Measurements from ENCODE around the gene FBXO31.

DNA sequence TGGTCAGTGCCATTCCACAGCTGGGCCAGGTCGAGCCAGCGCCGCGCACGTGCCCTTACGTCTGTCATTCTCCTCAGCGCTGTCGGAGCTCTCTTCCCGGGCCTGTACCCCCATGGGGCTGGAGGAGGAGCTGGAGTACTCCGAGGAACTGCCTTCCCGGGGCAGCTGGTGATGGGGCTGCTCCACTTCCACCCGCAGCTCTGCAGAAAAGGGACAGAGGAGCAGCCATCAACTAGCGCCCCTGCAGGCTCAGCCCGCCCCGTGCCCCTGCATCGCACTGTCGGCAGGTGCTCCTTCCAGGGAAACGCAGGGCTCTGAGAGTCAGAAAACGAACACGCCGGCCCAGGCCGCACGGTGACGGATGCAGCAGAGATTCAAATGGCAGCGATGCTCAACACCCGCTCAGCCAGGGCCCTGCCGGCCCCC lies 29.4 kb upstream of the FBXO31 start:
- TF ChIP-seq CTCF (IDR thresholded peaks at IDR 0.05; ENCODE audit: low read length) (no peak), EZH2 (optimal IDR thresholded peaks at IDR 0.05; ENCODE audit: low read depth, low read length) (no peak)

All from MM.1S (cell line).